ENCODE results near the gene ABHD16A.

GRCh38 chr6:31707701-31708100 lies 4.6 kb upstream of the ABHD16A start:
- TF ChIP-seq YY1 (IDR thresholded peaks at IDR 0.05; ENCODE audit: insufficient read depth, insufficient read length) = no peak
- no peak for TF ChIP-seq SUZ12 (IDR thresholded peaks at IDR 0.05; ENCODE audit: extremely low read depth, insufficient read depth, insufficient read length)
- TF ChIP-seq ZNF274 (IDR thresholded peaks at IDR 0.05; ENCODE audit: low read depth, low read length) = no peak

All from NT2/D1 (cell line).